ENCODE measurements around the gene GRID2.

- TF ChIP-seq, protein P1, sequence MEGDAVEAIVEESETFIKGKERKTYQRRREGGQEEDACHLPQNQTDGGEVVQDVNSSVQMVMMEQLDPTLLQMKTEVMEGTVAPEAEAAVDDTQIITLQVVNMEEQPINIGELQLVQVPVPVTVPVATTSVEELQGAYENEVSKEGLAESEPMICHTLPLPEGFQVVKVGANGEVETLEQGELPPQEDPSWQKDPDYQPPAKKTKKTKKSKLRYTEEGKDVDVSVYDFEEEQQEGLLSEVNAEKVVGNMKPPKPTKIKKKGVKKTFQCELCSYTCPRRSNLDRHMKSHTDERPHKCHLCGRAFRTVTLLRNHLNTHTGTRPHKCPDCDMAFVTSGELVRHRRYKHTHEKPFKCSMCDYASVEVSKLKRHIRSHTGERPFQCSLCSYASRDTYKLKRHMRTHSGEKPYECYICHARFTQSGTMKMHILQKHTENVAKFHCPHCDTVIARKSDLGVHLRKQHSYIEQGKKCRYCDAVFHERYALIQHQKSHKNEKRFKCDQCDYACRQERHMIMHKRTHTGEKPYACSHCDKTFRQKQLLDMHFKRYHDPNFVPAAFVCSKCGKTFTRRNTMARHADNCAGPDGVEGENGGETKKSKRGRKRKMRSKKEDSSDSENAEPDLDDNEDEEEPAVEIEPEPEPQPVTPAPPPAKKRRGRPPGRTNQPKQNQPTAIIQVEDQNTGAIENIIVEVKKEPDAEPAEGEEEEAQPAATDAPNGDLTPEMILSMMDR (IDR thresholded peaks at IDR 0.05), result no peak
- TF ChIP-seq EZH2 (IDR thresholded peaks at IDR 0.05), result no peak
Observed at GRCh38 chr4:93351846-93352245, 1048.1 kb downstream of the GRID2 start.
